PC-9 (cell line): ENCODE measurements around the gene RXRA.

ENCODE experiments used
- EZH2 ChIP-seq: fragments of 200-600 bp; sonication (generic); IDR thresholded peaks from 2 replicates; pipeline ENCODE4 v1.8.0; 2017; ENCODE audit warnings: antibody characterized with exemption, low read depth
- TF ChIP-seq, protein P1 (sequence below): fragments of 200-600 bp; sonication (generic); conservative IDR thresholded peaks from 2 replicates; pipeline ENCODE4 v1.6.1; 2017; ENCODE audit warnings: mixed run types, antibody characterized with exemption, mild to moderate bottlenecking, moderate library complexity

- TF ChIP-seq, protein P1, sequence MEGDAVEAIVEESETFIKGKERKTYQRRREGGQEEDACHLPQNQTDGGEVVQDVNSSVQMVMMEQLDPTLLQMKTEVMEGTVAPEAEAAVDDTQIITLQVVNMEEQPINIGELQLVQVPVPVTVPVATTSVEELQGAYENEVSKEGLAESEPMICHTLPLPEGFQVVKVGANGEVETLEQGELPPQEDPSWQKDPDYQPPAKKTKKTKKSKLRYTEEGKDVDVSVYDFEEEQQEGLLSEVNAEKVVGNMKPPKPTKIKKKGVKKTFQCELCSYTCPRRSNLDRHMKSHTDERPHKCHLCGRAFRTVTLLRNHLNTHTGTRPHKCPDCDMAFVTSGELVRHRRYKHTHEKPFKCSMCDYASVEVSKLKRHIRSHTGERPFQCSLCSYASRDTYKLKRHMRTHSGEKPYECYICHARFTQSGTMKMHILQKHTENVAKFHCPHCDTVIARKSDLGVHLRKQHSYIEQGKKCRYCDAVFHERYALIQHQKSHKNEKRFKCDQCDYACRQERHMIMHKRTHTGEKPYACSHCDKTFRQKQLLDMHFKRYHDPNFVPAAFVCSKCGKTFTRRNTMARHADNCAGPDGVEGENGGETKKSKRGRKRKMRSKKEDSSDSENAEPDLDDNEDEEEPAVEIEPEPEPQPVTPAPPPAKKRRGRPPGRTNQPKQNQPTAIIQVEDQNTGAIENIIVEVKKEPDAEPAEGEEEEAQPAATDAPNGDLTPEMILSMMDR = no peak
- no peak for TF ChIP-seq EZH2
Measured at GRCh38 chr9:134296301-134297082, 29.8 kb upstream of the RXRA start.
